Activated T-cell treated with anti-CD3 and anti-CD28 coated beads for 4 hours (primary cell): ENCODE results near the gene PRPF39.
"Not testable (repeated sequence)": the region's sequence is repeated elsewhere in the genome, so short reads cannot be mapped to it uniquely, and the experiment has no call there.

Source experiments
- DNase-seq: peaks from one replicate; pipeline ENCODE4 v3.0.0-alpha.2; 2020

PRPF39 gene, protein sequence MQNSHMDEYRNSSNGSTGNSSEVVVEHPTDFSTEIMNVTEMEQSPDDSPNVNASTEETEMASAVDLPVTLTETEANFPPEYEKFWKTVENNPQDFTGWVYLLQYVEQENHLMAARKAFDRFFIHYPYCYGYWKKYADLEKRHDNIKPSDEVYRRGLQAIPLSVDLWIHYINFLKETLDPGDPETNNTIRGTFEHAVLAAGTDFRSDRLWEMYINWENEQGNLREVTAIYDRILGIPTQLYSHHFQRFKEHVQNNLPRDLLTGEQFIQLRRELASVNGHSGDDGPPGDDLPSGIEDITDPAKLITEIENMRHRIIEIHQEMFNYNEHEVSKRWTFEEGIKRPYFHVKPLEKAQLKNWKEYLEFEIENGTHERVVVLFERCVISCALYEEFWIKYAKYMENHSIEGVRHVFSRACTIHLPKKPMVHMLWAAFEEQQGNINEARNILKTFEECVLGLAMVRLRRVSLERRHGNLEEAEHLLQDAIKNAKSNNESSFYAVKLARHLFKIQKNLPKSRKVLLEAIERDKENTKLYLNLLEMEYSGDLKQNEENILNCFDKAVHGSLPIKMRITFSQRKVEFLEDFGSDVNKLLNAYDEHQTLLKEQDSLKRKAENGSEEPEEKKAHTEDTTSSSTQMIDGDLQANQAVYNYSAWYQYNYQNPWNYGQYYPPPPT

DNA sequence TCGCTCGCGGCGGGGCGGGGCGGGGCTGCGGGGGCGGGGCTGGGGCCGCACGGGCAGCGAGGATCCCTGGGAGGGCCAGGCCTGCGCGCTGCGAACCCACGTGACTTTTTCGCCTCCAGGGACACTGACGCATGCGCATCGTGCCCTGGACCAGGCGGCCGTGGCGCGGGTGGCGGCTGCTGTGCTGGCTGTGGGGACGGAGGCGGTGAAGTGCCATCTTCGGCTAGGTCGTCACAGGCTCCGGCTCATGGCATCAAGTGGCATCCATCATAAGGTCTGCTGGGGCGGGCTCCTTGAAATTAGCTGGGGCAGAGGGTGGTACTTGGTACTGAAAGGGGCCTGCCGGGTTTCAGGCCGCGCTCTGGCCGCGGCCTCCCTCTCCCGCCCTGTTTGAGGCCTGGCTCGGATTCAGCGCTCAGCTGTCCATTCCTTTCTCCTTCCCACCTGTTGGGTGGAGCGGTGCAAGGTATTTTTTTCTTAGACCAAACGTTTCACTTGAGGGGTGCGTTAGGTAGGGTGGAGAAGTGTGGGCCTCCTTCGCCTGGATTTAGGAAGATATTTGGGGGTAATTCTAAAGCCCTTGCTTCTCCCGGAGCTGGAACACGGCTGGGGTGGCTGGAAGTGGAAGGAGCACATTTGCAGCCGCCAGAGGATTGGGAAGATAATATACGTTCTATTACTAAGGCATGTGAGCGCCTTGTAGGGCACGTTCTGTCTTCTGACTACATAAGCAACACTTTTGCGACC lies at the start of gene PRPF39:
PRPF39 (plus strand) TSS at position 141 of the 747 bp plus-strand sequence. CDS start 11,124 bp downstream, outside the sequence.
- DNase-seq: peak; percentile 91

DNA sequence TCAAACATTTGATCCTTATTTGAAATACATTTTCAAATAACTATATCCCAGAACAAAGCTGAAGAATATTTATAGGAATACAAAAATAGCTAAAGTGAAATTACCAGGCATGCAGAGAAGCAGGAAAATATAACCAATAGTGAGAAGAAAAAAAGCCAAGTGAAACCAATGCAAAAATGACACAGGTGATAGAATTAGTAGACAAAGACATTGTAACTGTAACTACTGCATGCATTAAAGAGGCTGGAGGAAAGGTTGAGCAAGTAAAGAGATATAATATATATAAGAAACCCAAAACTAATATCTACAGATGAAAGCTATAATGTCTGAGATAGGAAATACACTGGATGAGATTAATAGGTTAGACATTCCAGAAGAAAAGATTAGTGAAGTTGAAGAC lies 49.2 kb upstream of the PRPF39 start:
- DNase-seq: no peak

DNA sequence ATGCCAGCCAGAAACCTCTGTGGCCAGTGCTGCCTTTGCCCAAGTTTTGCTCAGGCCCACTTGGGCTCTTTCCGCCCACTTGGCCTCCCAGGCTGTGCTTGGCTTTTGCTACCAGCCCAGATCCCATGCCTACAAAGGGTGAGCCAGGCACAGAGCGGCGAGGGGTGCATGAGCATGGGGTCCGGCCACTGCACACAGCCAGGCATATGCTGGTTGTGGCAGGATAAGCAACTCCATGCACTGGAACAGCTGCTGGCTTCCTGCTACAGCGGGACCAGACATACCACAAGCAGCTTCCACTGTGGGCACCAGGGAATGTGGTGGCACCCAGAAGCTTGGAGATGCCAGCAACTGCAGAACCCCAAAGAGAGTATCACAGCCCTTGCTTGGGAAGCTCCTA lies 45.7 kb upstream of the PRPF39 start:
- DNase-seq: no peak

DNA sequence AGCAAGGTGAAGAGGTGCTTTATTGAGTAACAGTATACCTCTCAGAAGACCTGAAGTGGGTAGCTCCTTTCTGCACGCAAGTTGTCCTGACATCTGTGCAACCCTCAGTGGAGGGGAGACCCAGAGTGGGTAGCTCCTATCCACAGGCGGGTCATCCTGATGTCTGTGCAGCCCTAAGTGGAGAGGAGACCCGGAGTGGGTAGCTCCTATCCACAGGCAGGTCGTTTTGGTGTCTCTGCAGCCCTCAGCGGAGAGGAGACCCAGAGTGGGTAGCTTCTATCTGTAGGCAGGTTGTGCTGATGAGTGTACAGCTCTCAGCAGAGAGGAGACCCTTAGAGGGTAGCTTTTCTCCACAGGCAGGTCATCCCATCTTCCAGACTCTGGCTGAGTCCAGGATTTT lies 45.1 kb upstream of the PRPF39 start:
- no peak for DNase-seq

DNA sequence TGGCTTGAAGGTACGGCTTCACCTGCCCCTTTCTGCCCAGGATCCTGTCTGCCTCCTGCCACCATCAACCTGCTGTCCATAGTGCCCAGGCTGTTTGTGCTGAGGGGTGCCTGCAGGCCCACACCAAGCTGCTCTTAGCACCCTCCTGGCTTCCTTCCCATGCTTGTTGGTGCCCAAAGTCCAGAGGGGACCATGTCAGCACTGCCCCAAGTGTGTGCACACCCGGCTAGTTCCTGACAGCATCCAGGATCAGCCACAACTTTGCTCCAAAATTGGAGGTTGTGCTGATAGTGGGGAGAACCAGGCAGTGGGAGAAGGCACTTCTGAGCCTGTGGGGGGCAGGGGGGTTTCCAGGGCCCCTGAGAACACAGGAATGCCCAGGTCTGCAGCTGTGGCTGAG lies 44.5 kb upstream of the PRPF39 start:
- DNase-seq: no peak

DNA sequence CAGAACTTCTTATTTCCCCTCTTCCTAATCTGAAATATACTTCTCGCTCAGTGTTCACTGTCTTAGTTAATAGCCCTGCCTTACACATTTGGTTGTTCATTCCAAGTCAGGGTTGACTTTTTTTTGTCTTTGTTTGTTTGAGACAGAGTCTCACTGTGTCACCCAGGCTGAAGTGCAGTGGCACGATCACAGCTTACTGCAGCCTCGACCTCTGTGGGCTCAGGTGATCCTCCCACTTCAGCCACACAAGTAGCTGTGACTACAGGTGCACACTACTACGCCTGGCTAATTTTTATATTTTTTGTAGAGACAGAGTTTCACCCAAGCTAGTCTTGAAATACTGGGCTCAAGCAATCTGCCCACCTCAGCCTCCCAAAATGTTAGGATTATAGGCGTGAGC lies 42.3 kb upstream of the PRPF39 start:
- no peak for DNase-seq

DNA sequence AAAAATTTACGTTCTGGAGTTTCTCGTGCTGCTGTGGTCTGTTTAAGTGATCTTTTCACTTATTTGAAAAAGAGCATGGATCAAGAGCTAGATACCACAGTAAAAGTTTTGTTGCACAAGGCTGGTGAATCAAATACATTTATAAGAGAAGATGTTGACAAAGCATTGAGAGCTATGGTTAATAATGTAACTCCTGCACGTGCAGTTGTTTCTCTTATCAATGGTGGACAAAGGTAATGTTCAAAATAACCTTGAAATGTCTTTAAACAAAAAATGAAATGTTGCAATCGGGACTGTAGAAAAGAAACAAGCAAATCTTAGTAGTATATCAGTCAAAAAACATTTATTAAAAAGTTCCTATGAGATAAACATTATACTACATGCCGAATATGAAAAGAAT lies 39.3 kb upstream of the PRPF39 start:
- DNase-seq: no peak

DNA sequence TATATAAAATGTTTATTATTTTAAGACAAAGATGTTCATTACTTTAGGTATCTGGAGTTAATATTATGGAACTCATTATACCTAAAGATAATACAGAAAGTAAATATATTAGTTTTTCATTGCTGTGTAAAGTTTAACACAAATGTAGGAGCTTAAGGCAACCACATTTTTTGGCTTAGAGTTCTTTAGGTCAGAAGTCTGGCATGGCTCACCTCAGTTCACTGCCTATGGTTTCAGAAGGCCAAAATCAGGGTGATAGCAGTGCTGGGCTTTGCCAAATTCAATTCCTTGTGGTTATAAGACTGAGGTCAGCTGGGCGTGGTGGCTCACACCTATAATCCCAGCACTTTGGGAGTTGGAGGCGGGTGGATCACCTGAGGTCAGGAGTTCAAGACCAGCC lies 35.5 kb upstream of the PRPF39 start:
- DNase-seq: no peak

DNA sequence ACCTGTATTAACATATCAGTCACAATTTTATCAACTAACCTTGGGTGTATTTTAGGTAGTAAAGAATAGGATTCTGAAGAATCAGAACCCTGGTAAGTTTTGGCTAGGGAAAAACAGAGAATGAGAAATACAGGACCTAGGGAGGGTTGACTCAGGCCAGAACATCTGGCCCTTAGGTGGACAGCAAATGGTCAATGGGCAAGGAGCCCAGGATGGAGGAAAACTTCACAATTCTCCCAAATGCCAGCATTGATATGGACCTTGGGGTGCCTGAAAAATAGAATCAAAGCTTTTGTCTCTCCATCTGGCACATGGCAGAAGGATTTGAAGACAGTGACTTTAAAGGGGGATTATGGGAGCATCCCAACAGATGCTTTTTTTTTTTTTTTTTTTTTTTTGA lies 32.7 kb upstream of the PRPF39 start:
- no peak for DNase-seq

DNA sequence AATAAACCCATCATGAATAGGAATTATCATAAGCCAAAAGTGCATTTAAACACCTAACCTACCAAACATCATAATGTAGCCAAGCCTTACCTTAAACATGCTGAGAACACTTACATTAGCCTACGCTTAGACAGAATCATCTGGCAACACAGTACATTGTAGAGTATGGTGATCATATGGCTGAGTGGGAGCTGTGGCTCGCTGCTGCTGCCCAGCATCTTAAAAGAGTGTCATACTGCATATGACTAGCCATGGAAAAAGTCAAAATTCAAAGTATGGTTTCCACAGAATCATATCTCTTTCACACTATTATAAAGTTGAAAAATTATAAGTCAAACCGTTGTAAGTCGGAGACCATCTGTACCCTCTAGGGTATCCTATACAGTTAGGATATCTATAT lies 32.0 kb upstream of the PRPF39 start:
- no peak for DNase-seq

DNA sequence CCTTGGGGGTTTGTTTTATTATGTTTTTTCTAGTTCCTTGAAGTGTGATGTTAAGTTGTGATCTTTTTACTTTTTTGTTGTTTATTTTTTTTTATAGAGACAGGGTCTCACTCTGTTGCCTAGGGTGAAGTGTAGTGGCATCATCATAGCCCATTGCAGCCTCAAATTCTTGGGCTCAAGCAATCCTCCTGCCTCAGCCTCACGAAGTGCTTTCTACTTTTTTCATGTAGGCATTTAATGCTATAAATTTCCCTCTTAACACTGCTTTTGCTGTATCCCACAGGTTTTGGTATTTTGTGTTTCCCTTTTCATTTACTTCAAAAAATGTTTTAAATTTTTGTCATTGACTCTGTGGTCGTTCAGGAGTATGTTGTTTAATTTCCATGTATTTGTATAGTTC lies 26.6 kb upstream of the PRPF39 start:
- no peak for DNase-seq

DNA sequence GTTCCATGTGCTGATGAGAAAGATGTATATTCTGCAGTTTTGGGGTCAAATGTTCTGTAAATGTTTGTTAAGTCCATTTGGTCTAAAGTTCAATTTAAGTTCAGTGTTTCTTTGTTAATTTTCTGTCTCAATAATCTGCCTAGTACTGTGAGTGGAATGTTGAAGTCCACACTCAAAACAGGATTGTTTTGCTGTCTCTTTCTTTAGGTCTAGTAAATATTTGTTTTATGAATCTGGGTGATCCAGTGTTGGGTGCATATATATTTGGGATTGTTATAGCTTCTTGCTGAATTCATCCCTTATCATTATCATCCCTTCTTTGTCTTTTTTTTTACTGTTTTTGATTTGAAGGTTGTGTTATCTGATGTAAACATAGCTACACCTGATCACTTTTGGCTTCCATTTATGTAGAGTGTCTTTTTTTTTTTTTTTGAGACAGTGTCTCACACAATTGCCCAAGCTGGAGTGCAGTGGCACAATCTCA lies 26.0 kb upstream of the PRPF39 start:
- no peak for DNase-seq

DNA sequence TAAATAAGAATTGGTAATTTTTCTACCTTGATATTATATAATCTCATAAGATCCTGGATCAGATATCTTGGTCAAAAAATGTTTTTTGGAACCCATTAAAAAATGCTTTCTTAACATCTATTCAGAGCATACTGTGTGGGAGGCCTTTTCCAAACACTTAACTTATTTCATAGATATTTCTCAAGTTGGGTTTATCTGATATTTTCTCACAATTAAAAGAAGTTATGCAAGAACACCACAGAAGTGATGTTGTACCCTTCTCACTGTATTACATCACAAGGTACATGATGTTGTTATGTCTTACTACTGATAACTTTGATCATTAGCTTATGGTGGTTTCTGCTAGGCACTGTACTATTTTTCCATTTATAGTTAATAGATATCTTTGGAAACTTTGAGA lies 23.4 kb upstream of the PRPF39 start:
- no peak for DNase-seq

DNA sequence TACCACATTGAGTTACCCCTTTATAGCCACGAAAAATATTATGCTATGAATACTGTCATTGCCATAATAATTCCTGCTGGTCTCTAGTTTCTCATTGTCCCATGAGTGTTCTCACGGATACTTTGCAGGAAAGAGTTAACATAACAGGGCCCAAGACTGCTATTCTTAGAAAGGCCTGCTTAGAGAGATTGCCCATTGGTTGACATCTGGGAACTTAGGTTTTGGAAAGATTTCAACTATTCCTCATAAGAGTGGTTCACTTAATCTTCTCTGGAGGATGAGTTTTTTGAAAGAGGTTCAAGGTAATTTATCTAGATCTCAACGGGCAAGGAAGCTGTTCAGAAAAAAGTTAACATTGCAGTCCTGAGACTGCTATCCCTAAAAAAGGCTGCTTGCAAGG lies 18.4 kb upstream of the PRPF39 start:
- DNase-seq: no peak

DNA sequence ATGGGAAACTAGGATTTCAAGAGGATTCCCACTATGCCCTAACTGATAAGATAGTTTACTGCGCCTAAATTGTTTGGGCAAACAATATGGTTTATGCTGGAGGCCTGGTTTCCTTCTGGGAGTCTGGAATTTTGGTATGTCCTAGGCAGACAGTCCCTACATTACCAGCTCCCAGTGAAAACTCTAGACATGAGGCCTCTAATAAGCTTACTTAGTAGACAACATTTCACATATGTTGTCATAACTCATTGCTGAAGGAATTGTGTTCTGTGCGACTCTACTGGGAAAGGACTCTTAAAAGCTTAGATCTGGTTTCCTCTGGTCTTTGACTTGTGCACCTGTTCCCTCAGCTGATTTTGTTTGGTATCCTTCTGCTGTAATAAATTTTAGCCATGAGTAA lies 18.0 kb upstream of the PRPF39 start:
- no peak for DNase-seq

DNA sequence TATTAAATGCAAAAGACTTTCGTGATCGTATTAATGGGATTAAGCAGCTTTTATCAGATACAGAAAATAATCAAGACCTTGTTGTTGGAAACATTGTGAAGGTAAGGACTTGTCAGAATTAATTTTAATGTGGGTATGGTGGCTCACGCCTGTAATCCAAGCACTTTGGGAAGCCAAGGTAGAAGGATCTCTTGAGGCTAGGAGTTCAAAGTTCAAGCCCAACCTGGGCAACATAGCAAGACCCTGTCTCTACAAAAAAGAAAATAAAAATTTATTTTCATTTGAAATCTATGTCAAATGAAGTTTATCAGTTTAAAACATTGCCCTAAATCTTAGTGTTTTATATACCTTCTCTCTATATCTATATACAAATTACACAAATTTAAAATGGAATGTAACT lies 17.2 kb upstream of the PRPF39 start:
- DNase-seq: no peak

DNA sequence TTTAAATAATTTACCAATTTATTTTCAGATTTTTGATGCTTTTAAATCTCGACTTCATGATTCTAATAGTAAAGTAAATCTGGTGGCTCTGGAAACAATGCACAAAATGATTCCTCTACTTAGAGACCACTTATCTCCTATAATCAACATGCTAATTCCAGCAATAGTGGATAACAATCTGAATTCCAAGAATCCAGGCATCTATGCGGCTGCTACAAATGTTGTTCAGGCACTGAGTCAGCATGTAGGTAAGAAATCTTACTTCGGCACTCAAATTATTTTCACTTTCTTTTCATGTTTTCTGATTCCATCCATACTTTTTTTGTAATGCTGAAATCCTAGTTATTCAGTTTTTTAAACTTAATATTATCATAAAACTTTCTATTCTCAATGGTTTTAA lies 15.5 kb upstream of the PRPF39 start:
- DNase-seq: no peak

DNA sequence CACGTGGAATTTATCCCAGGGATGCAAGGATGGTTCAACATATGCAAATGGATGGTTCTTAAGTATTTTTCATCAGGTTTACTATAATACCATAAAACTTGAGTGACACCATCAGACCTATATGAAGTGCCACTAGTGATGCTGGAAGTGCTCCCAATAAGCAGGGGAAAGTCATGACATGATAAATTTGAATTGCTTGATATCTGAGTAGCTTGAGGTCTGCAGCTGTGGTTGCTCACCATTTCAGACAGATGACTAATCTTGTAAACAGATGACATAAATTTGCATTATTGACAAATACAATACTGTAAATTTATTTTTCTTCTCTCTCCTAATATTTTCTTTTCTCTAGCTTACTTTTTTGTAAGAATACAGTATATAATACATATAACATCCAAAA lies 13.7 kb upstream of the PRPF39 start:
- DNase-seq: no peak

DNA sequence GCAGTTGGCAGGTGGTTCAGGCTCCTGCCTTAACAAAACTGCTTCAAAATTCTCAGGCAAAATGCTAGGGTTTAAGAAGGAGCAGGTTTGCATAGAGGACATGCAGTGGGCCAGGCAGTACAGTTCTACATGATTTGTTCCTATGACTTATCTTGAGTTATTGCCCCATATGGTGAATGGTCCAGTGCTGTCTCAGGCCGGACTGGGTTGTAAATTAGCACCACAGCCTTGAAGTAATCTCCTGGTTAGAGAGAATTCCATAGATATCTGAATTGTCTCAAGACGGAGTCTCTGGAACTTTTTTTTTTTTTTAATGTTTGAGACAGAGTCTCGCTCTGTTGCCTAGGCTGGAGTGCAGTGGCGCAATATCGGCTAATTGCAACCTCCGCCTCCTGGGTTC lies 11.8 kb upstream of the PRPF39 start:
- DNase-seq: no peak

DNA sequence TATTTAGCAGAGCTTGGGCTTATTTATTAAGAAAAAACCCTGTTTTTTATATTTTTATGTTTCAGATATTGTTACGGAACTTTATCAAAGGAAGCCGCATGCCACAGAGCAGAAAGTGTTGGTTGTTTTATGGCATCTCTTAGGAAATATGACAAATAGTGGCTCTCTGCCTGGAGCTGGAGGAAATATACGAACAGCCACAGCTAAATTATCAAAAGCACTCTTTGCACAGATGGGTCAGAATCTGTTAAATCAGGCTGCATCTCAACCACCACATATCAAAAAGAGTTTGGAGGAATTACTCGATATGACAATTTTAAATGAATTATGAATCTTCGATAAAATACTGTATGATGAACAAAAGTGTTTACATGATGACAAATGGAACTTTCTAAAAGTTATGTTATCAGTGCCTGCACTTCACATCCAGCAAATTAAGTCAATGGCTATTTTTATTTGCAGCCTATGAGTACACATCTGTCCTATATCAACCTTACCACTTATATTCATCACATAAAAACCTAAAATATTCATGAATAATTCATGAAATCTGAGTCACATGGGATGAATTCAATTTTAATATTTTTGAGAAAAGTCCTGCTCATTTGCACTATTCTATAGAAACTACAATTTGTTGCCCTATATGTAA lies 10.6 kb upstream of the PRPF39 start:
- no peak for DNase-seq

DNA sequence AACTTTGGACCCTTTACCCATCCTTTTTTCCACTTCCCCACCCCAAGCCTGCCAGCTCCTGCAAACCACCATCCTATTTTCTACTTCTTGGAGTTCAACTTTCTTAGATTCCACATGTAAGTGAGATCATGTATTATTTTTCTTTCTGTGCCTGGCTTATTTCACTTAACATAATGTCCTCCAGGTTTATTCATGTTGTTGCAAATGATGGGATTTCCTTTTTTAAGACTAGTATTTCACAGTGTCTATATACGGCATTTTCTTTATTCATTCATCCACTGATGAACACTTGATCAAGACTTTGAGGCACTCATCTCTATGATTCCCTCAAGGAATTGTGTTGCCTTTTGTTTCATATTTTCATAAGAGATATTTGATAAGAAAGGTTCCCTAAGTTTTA lies 5.6 kb upstream of the PRPF39 start:
- DNase-seq: no peak

DNA sequence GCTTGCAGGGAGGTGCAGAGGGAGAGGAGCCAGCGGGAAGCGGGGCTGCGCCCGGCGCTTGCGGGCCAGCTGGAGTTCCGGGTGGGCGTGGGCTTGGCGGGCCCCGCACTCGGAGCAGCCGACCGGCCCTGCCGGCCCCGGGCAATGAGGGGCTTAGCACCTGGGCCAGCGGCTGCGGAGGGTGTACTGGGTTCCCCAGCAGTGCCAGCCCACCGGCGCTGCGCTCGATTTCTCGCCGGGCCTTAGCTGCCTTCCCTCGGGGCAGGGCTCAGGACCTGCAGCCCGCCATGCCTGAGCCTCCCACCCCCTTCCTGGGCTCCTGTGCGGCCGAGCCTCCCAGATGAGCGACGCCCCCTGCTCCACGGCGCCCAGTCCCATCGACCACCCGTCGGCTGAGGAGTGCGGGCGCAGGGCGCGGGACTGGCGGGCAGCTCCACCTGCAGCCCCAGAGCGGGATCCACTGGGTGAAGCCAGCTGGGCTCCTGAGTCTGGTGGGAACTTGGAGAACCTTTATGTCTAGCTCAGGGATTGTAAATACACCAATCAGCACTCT lies 3.4 kb upstream of the PRPF39 start:
- not testable (repeated sequence) for DNase-seq

DNA sequence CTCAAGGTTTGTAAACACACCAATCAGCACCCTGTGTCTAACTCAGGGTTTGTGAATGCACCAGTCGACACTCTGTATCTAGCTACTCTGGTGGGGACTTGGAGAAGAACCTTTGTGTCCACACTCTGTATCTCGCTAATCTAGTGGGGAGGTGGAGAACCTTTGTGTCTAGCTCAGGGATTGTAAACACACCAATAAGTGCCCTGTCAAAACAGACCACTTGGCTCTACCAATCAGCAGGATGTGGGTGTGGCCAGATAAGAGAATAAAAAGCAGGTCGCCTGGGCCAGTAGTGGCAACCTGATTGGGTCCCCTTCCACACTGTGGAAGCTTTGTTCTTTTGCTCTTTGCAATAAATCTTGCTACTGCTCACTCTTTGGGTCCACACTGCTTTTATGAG lies 2.8 kb upstream of the PRPF39 start:
- DNase-seq: not testable (repeated sequence)
